Measurements from ENCODE around the gene SEZ6.

Gene SEZ6

GRCh38 chr17:28988475-28988874 is 17.4 kb downstream of the SEZ6 start:
- no peak overlapping the region for H3K27ac ChIP-seq (ENCODE audit: extremely low read depth, low read depth, low read length)
- TF ChIP-seq ZSCAN18 (tag by site-specific recombination; IDR thresholded peaks at IDR 0.05) (no peak), ZNF677 (tag by site-specific recombination; IDR thresholded peaks at IDR 0.05) (no peak), ZNF510 (tag by site-specific recombination; IDR thresholded peaks at IDR 0.05; ENCODE audit: insufficient replicate concordance) (no peak), ZNF26 (tag by site-specific recombination; IDR thresholded peaks at IDR 0.05) (no peak), ZBTB1 (tag by site-specific recombination; IDR thresholded peaks at IDR 0.05) (no peak), BCL11A (tag by site-specific recombination; IDR thresholded peaks at IDR 0.05; ENCODE audit: low read depth) (no peak), YY1 (tag by site-specific recombination; IDR thresholded peaks at IDR 0.05) (no peak), ZNF2 (tag by site-specific recombination; IDR thresholded peaks at IDR 0.05) (no peak), ZNF398 (tag by site-specific recombination; IDR thresholded peaks at IDR 0.05) (no peak), ZNF645 (tag by site-specific recombination; IDR thresholded peaks at IDR 0.05) (no peak), ELK4 (IDR thresholded peaks at IDR 0.05; ENCODE audit: borderline replicate concordance, low read depth, low read length) (no peak), ZNF596 (tag by site-specific recombination; IDR thresholded peaks at IDR 0.05) (no peak), ZNF792 (tag by site-specific recombination; IDR thresholded peaks at IDR 0.05) (no peak), ZNF350 (tag by site-specific recombination; IDR thresholded peaks at IDR 0.05) (no peak), GLI4 (tag by site-specific recombination; IDR thresholded peaks at IDR 0.05) (no peak), ZNF157 (tag by site-specific recombination; IDR thresholded peaks at IDR 0.05) (no peak), ZNF175 (tag by site-specific recombination; IDR thresholded peaks at IDR 0.05) (no peak)
- H3K36me3 ChIP-seq (ENCODE audit: control insufficient read depth in 2 of 2, insufficient read depth in 1 of 2, low read length in 2 of 2): no peaks in the 10 kb centered on the region
- ChIA-PET POLR2A (no interaction called here), CTCF (no interaction called here)
- H3K4me3 ChIP-seq (ENCODE audit: low read depth, low read length): no peak overlapping the region
- H3K9me3 ChIP-seq (ENCODE audit: control insufficient read depth, insufficient read depth, low read depth, low read length): no peaks in the 10 kb centered on the region
- no peaks in the 10 kb centered on the region for H3K4me1 ChIP-seq (ENCODE audit: control insufficient read depth, insufficient read depth, low read length)
